Measurements from ENCODE around the gene KCNQ1.
A peak's percentile ranks its signal among the peaks of the same experiment; 100 is the strongest.

Gene KCNQ1

DNA sequence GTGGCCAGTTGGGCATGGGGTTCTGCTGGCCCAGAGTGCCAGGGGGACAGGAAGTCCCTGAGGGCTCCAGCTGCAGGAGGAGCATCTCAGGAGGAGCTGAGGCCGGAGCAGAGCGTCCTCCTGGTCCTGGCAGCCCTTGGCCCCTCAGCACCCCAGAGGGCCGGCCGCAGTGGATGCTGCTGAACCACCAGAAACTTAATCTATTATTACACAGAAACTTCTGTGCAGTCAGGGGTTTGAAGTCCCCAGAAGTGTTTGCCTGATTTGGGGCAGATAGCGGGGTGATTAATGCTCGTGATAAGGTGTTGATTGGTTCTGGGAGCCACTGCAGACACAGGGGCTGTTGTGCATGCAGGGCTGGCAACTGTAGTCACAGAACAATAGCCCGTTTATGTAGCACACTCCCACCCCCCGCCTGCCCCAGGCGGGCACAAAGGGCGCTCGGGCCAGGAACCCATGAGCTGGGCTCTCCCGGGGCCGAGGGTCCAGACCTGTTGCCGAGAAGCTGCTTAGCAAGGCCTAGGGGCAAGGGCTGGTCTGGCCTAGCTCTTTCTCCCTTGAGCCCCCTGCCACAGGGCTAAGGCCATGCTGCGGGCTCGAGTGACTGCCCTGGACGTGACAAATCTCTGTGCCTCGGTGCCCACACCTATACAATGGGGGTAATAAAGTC, 284.0 kb downstream of the KCNQ1 start:
- no peak for DNase-seq

DNA sequence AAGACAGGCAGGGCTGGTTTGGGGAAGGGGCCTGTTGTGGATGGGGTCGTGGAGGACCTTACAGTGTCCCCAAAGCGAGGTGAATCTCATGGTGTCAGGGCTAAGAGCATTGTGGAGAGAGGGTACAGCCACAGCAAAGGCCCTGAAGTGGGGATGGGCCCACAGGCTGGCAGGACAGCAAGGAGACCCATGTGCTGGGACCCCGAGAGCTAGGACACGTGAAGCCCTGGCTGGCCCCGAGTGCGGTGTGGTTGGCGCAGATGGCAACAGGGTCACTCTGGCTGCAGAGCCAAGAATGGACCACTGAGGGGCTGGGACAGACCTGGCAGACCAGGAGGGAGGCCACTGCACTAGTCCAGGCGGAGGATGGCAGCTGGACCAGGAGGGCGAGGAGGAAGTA, 285.0 kb downstream of the KCNQ1 start:
- DNase-seq, result no peak

DNA sequence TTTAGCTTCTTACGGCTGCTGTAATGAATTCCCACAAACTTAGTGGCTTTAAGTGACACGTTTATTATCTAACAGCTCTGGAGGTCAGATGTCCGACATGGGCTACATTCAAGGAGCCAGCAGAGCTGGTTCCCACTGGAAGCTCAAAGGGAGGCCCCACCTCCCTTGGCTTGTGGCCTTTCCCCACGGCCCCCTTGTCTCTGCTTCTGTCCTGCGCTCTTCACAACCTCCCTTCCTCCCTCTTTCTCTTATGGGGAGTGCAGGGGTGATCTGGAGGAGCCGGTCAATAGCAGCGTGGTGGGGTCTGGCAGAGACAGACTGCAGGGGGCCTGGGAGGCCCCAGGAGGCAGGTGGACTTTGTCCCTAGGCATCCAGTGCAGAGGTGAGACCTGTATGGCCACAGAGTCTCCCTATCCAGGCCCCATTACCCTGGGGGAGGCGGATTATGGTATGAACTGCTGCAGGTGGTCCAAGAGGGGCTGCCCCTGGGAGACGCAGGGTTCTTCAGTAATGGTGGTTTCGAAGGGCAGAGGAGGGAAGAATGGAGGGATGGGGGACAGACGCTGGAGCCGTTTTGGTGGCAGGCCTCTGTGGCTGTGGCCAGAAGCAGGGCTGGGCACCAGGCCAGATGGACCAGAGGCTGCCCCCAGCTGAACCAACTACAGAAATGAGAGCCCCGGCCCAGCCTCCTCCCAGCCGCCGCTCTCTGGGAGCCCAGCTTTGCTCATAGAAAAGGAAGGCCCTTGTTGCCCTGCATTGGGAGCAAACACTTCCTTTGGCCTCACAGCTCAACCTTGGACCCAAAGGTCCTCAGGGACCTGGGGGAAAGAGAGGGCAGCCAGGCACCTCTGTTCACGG, 285.7 kb downstream of the KCNQ1 start:
- DNase-seq, result no peak

DNA sequence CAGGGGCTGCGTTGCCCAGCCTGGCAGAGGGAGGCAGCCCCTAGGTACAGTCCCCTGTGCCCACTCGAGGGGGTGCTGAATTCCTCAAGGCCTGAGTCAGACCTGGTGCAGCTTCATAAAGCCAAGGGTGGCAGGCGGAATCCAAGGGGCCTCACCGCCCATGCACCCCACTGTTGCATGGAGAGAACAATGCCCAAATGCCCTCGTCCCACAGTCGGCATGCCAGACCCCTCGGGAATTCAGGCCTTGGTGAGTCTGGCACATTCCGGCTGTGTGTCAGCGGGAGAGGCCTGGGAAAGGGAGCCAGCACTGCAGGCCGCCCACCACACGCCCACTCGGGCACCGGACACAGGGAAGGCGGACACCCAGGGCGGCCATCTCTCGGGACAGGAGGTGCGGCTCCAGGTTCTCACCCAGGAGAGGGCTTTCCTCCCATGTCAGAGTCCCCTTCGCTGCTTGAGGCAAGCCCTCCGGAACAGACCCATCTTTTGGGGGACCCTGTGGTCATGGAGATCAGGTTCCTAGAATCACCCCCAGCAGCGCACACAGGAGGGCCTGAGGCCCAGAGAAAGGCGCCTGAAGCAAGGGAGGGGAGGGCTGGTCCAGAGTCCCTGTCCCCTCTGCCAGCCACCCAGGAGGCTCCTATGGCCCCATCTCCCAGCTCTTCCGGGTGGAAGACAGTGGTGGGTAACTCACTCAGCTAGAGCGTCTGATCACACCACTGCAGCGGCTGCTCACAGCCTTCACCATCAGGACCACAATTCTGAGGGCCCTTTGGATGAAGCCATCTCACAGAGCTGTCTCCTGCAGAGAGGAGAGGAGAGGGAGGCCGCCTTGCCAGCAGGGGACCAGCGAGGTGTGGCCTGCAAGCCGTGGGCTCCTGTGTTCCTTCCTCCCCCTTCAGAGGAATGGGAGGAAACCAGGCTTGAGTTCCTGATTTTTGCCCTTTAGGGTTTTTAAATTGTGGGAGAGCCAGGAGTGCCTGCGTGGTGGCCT, 286.6 kb downstream of the KCNQ1 start:
- DNase-seq, result no peak

DNA sequence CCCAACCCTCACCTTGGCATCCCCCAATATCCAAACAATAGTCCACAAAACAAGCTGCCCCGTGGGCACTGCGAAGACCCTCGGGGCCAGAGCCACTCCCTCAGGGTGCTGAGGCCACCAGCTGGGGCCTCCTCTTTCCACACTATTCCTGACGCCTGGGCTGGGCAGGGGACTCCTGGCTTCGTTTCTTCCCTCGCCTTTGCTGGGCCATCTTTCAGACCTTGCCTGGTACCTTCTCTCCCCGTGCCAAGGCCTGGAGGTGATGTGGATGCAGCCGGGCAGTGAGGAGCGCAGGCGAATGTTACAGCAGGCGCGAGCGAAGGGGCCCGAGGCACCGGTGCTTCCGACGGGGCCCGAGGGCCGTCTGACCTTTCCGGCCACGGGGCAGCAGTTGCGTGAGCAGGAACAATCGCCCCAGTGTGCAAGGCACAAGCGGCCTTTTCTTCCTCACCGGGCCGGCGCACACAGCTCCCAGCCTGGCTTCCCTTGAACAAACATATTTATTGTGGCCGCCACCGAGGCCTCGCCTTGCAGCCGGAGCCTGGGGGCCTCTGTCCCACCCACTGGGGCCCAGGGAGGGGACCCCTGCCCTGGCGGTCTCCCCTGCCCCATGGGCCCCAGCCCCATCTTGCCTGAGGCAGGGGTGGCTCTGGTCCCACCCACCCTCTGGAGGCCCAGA, 287.6 kb downstream of the KCNQ1 start:
- DNase-seq, result no peak

DNA sequence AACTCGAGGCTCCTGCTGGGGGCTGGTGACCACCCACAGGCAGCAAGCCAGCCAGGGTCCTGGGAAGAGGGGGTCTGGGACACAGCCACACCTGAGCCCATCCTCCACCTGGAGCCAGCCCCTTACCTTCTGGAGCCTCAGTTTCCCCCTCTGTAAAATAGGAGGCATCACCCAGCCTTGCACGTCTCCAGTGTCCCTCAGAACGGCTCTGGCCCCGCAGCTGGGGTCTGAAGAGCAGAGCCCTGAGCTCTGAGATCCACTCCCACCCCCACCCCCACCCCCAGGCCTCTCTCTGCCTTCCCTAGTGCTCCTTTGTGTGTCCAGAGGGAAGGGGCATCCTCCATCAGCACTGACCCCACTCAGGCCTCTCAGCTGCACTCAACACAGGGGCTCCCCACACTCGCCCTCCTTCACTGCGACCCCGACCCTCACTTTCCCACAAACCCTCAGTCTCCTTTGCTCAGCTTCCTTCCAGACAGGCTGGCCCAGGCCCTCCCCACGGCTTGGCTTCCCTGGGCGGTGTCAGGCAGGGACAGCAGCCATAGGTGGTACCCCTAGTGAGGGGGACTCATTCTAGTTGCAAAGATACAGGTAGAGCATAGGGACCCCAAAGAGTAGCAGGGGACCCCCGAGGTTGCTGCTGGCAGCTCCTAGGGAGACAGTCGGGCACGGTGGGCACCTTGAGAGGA, 288.3 kb downstream of the KCNQ1 start:
- no peak for DNase-seq

DNA sequence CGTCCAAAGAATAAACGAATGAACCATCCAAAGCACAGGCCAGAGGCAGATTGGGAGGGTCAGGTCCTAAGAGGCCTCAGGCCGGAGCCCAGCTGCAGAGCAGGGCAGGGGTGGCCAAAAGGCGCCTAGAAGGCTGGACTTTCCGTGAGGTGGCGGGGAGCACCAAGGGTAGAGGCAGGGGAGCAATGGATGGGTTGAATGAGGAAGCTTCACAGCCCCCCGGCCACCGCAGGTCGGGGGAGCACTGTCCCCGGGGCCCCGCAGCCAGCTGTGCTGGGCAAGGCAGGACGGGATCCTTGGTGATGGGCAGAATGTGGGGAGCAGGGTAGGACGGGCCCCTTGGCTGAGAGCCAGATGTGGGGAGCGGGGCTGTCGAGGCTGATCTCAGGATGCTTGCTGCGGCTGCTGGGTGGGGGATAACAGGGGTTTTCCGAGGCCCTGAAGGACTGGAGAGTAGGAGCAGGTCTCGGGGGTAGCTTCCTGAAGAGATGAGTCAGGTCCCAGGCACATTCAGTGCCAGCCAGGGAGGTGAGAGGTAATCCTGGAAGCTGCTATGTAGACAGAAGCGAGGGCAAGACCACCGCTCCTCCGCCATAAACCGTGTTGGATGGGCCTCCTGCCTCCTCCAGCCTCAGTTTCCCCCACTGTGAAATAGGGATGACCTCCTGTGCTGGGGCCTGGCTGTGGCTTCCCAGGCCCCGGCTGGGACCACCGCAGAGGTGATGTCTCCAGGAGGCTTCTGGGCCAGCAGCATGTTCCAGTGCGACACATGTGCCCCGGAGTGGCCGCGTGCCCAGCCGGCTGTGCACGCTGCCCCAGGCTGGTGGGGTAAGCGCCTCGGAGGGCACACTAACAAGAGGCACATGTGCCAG, 289.6 kb downstream of the KCNQ1 start:
- DNase-seq, result no peak

DNA sequence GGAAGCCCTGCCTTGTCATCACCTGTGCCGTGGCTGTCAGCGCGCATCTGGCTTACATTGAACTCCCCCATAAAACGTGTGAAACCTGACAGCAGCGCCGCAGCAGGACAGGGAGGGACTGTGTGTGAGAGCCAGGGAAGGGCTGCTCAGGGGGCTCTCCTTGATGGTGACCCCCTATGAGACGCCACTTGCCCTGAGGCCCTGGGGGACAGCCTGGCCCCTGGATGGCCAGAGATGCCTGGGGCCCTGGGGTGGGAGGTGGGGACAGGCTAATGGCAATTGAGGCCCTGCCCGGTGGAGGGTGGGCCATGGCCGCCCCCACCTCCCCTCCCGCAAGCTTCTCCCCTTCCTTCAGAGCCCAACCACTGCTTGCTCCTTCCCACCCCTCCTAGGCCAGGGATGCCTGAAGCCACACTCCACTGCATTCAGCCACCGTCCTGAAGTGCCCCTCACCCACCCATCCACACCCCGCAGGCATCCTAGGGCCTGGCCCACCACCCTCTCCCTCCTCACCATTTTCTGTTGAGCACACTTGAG, 290.3 kb downstream of the KCNQ1 start:
- no peak for DNase-seq

DNA sequence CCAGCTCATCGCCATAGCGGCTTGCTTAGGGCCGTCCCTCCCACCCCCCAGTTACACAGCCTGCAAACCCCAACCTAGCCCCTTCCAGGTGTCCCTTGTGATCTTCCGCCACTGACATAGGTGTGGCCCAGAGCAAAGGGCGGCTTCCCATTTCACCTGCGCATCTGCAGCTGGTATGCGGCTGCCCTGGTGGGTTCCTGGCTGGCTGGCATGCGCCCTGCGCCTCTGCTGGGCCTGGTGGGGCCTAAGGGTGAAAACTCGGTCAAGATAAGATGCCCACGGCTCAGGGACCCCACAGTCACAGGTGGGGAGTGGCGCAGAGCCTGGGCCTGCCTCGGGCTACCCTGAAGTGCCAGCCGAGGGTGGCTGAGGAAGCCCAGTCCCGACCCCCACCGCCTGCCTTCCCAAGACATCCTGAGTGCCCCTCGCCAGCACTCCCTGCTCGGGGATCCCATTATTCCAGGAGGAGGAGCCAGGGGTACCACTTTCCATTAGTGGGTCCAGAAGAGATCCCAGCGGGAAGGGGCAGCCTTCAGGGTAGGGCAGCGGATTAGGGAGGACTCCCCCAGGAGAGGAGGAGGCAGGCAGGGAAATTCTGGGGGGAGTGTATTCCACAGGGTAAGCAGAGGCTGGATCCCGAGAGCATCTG, 291.9 kb downstream of the KCNQ1 start:
- DNase-seq, result no peak

DNA sequence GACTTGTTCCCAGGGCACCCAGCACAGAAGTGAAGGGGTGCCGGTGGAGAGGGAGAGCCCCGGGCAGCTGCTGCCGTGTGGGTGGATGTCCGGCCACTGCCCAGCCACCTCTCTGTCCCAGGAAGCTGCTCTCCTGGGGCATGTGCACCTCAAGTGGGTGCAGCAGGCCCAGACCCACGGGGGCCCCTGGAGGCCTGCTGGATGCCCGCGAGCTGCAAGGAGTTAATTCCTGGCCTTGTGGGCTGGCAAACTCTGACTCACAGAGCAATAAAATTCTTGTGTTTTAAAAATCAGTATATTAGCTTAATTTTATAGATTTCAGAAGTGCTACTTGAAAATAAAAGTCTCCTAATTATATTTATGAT, 292.4 kb downstream of the KCNQ1 start:
- DNase-seq, result no peak

DNA sequence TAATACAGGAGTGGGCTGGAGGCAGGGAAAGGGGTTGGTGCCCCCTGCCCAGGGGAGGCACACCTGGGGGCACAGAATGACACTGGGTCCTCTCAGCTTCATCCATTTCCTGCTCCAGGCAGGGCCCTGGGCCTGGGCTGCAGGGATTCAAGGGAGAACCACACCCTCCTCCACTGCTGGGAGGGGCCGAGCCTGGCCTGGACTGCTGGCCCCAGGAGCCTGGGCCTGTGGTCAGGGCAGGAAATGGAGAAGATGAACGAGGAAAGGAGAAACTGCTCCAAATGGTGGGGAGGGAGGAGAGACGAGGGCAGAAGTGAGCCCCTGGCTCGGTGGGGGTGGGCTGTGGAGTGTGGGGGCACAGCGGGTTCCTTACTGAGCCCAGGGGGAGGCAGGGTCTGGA, 293.1 kb downstream of the KCNQ1 start:
- no peak for DNase-seq

DNA sequence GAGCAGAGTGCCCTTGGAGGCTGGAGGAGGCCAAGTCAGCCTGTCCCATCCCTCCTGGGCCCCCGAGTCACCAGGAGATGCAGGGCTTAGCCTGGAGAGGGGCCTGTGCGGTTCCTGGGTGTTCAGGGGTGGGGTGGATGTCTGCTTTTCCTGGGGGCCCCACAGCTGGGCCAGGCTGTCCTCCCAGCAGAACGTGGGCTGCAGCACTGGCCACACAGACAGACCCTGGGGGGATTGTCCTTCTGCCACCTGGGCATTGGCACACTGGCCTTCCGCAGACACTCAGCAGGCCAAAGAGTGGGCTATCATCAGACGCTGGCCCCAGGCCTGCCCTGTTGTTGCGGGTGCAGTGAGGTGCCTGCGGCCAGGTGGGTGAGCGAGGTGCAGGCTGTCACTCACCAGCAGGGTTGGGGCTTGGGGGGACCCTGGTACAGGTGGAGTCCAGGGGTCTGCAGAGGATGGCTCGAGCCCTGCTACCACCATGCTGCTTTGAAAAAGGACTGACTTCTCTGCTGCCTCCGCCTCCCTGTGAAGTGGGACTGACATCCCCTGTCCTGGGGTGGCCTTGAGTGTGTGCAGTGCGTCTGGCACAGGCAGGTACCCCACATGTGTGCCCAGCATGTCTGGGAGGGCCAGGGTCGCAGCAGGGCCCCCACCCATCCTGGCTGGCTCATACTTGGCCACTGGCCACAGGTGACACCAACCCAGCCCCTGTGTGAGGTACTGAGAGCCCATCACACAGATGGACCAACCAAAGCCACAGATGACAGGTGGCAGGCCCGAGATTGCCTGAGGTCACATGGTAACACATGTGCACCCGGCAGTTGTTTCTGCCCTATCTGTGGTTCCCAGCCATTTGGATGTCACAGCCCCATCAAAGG, 294.0 kb downstream of the KCNQ1 start:
- no peak for DNase-seq

DNA sequence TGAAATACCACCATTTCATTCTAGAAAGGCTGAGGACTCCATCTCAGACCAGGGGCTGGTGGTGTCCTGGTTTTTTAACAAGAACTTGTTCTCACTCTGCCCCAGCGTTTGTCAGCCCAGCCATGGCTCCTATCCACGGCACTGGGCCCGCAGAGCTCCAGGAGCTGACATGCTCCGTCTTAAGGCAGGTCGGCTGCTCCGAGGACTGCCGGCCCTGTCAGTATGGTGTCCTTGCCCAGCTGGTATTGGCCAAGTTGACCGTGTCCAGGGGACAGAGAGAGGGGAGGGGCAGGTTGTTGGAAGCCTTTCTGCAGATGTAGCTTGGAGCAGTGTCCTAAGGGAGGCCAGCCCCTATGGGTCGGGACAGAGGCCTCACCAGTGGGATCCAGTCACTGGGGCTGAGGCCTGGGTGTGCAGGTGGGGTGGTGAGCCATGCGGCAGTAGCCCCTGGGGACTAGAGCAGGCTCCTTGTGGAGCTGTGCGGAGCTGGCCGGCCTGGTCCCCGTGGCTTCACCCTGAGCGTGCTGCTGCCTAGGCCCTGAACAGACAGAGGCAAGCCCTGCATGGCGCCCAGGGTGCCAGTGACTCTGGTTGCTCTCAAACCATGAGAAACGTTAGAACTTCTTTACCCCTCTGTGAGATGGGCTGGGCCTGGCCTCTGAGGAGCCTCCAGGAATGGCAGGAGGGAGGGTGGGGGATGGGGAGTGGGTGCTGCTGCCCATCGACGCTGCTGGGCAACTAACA, 294.9 kb downstream of the KCNQ1 start:
- no peak for DNase-seq

DNA sequence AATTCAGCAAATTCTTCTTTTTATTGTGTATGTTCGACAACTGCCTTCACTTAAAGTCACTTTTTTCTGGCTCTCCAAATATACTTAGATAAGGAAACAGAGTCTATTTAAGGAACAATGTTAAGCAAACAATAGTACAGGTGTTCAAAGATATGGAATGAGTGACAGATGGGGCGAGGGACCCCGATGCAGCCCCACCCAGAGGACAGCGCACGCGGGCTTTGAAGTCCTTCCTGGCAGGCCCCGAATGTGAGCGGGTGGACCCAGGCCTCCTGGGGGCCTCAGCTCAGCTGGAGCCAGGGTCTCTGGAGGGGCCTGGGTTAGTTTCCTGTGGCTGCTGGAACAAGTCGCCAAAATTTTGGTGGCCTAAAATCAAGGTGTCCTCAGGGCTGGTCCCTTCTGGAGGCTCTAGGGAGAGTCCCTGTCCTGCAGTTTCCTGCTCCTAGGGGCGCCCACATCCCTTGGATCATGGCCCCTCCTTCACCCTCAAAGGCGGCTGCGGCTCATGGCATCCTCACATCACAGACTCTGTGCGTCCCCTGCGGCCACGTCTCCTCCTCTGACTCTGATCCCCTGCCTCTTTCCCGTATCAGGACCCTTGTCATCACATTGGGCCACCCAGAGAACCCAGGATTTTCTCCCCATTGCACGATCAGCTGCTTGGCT, 295.6 kb downstream of the KCNQ1 start:
- no peak for DNase-seq

DNA sequence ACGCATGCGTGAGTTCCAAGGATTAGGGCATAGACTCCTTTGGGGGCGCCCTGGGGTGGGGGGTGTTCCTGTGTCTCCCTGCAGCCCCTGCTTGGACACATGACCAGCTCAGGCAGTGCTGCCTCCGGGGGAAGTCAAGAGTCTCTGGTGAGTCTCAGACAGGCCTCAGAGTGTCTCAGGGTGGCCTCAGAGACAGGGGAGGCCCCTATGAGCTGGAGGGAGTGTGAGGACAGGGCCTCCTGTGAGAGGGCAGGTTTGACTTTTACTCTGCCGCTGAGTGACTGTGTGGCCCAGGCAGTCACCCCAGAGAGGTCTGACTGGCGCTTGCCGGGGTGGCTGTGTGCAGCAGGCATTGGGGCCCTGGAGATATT, 296.2 kb downstream of the KCNQ1 start:
- DNase-seq, result no peak

DNA sequence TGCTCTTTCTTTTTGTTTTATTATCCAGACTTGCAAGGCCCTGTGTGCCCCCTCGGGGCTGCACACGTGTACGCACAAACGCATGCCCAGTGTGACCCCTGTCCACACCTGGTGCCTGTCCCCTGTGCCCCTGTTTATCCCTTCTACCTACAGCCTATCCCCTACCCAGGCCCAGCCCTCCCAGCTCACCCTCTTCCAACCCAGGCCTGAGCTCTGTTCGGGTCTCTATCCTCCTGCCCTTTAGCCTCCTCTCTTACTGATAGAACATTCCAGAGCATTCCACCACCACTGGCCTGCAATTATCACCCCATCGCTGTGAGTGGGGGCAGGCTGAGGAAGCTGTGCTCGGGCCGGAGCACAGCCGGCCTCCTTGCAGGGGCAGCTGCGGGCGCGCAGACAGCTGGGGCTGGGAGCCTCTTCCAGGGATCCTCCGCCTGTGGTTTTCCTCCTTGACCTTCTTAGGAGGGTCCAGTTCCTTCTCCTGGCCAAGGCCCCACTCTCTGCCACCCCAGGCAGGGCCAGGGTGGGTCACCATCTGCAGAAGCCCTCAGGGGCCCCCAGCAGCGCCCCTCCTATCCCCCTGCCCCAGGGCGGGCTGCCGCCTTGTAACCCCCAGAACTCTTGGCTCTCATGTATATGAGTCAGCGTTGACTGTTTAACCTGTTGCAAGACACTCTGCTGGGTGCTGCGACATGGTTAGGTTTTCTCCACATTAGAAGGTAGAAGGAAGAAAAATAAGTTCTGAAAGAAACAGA, 296.7 kb downstream of the KCNQ1 start:
- peak in 1 of 2 donors; percentile 4 for DNase-seq

DNA sequence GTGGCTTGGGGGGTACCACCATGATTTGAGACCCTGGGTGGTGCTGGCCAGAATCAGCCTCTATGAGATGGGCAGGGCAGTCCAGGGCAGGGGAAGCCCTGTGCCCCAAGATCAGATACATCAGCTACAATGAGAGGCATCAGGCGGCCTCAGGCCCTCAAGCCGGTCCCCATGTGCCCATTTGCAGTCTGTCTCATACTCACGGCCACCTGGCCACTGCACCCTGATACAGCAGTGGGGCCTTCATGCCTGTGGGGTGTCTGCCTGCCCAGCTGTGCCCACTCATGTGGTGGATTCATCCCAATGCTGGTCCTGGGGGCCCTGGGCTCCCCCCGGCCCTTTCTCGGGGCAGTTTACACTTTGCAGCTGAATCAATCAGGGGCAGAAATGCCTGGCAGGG, 297.4 kb downstream of the KCNQ1 start:
- no peak for DNase-seq

Data from inflammatory macrophage treated with lipopolysaccharide for 1 hour (primary cell).